PC-9 (cell line): ENCODE results near the gene UBL4A. TPM values are rescaled to one million over a fixed set of nuclear protein-coding genes. Genes with fewer than 3 reads are reported as not detected.

Source experiments
- BruUV-seq: library from RNA; stranded (reverse); fragments of 400-500 nt; replicated peaks from 2 replicates; lab custom pipeline; 2021; lab: Mats Ljungman, UMichigan
- CTCF ChIA-PET: fragments of 300-600 bp; sonication (Branson Sonifier 250); formaldehyde crosslinking; loops from one replicate; lab custom pipeline; 2022; ENCODE audit warnings: antibody characterized with exemption; lab: Charles Lee
- POLR2A ChIA-PET: fragments of 300-600 bp; sonication (Branson Sonifier 250); formaldehyde crosslinking; loops from one replicate; lab custom pipeline; 2022; ENCODE audit warnings: antibody characterized with exemption; ENCODE audit not compliant: unreplicated experiment; lab: Charles Lee
- DNase-seq, 2 experiments: peaks; one replicate each; pipeline versions ENCODE4 v3.0.0 to v3.0.0-alpha.2; 2015 to 2022; ENCODE audit warnings: mixed read lengths in 1 of 2
- H2AFZ ChIP-seq: fragments of 200-600 bp; sonication (generic); 2 replicates; pipeline ENCODE4 v1.8.1; 2017; ENCODE audit warnings: antibody characterized with exemption
- H3F3A ChIP-seq: fragments of 200-600 bp; sonication (generic); 2 replicates; pipeline ENCODE4 v1.8.1; 2017; ENCODE audit warnings: antibody characterized with exemption, mild to moderate bottlenecking, low read depth; ENCODE audit not compliant: insufficient read depth
- H3K27ac ChIP-seq: fragments of 200-600 bp; sonication (generic); 2 replicates; pipeline ENCODE4 v1.6.1; 2016; ENCODE audit warnings: mixed run types
- H3K27me3 ChIP-seq: fragments of 200-600 bp; sonication (generic); 2 replicates; pipeline ENCODE4 v1.6.1; 2016; ENCODE audit warnings: low read depth, mixed run types; ENCODE audit not compliant: insufficient read depth
- H3K36me3 ChIP-seq: fragments of 200-600 bp; sonication (generic); 2 replicates; pipeline ENCODE4 v1.6.1; 2016; ENCODE audit warnings: low read depth, mixed run types
- H3K4me1 ChIP-seq: fragments of 200-600 bp; sonication (generic); replicated peaks from 2 replicates; pipeline ENCODE4 v1.6.1; 2016; ENCODE audit warnings: mixed run types; ENCODE audit not compliant: insufficient read depth
- H3K4me2 ChIP-seq: fragments of 200-600 bp; sonication (generic); 2 replicates; pipeline ENCODE4 v1.6.1; 2017; ENCODE audit warnings: mixed run types
- H3K4me3 ChIP-seq: fragments of 200-600 bp; sonication (generic); 2 replicates; pipeline ENCODE4 v1.6.1; 2016; ENCODE audit warnings: mixed run types
- H3K79me2 ChIP-seq: fragments of 200-600 bp; sonication (generic); 2 replicates; pipeline ENCODE4 v1.6.1; 2017; ENCODE audit warnings: low read depth, mixed run types
- H3K9me2 ChIP-seq: fragments of 200-600 bp; sonication (generic); 2 replicates; pipeline ENCODE4 v1.8.1; 2017; ENCODE audit warnings: mild to moderate bottlenecking; ENCODE audit not compliant: insufficient read depth
- H3K9me3 ChIP-seq: fragments of 200-600 bp; sonication (generic); 2 replicates; pipeline ENCODE4 v1.8.1; 2016; ENCODE audit warnings: low read depth; ENCODE audit not compliant: insufficient read depth
- H4K20me1 ChIP-seq: fragments of 200-600 bp; sonication (generic); 2 replicates; pipeline ENCODE4 v1.8.1; 2017; ENCODE audit not compliant: insufficient read depth
- EZH2 ChIP-seq: fragments of 200-600 bp; sonication (generic); IDR thresholded peaks from 2 replicates; pipeline ENCODE4 v1.8.0; 2017; ENCODE audit warnings: antibody characterized with exemption, low read depth
- intact Hi-C: fragments of 100-400 bp; cut with micrococcal nuclease; formaldehyde crosslinking; loops from one replicate; pipeline ENCODE4 v1.10.0; 2022; ENCODE audit not compliant: unreplicated experiment
- total RNA-seq: library from RNA; stranded (reverse); gene quantifications from 2 replicates; pipeline ENCODE4 v1.2.3, GENCODE V29; 2021
- TF ChIP-seq, protein P1 (sequence below): fragments of 200-600 bp; sonication (generic); conservative IDR thresholded peaks from 2 replicates; pipeline ENCODE4 v1.6.1; 2017; ENCODE audit warnings: mixed run types, antibody characterized with exemption, mild to moderate bottlenecking, moderate library complexity

Gene UBL4A
- total RNA-seq, 1 experiment from 2014 or later = 80.7 TPM

DNA sequence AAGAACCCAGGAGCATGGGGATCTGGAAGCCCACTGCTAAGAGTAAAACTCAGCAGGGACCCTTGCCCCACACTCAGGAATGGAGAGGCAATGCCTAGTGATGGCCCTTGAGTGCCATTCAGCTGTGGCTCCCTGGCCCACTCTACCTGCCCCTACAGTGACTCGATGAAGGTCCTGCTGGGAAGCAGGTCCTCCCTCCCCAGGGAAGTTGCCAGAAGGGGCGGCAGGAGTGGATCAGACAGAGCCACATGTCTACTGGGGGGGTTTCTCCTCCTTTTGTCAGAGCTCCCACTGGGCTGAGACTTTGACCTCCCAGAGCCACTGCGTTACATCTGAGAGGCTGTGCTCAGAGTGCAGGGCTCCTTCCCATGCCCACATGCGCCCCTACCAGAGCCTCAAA is 2.8 kb upstream of the UBL4A start:
- no peak for TF ChIP-seq EZH2
- TF ChIP-seq, protein P1, sequence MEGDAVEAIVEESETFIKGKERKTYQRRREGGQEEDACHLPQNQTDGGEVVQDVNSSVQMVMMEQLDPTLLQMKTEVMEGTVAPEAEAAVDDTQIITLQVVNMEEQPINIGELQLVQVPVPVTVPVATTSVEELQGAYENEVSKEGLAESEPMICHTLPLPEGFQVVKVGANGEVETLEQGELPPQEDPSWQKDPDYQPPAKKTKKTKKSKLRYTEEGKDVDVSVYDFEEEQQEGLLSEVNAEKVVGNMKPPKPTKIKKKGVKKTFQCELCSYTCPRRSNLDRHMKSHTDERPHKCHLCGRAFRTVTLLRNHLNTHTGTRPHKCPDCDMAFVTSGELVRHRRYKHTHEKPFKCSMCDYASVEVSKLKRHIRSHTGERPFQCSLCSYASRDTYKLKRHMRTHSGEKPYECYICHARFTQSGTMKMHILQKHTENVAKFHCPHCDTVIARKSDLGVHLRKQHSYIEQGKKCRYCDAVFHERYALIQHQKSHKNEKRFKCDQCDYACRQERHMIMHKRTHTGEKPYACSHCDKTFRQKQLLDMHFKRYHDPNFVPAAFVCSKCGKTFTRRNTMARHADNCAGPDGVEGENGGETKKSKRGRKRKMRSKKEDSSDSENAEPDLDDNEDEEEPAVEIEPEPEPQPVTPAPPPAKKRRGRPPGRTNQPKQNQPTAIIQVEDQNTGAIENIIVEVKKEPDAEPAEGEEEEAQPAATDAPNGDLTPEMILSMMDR = no peak
- no peak for DNase-seq
- BruUV-seq = no TSS peak
- Histone ChIP-seq H3K4me3 (peak overlapping the region; percentile 65; the same call in 1 of the 2 replicates), H3K27ac (no peak overlapping the region), H3K36me3 (no peaks in the 10 kb centered on the region), H4K20me1 (no peaks in the 10 kb centered on the region), H3K27me3 (no peaks in the 10 kb centered on the region), H3K4me2 (peak overlapping the region; percentile 91), H3K79me2 (peaks cover 14% of the 10 kb centered on the region), H3K4me1 (peaks cover 27% of the 10 kb centered on the region), H3K9me2 (no peaks in the 10 kb centered on the region), H3F3A (peaks cover 9% of the 10 kb centered on the region; the same call in 1 of the 2 replicates), H2AFZ (no peak overlapping the region), H3K9me3 (no peaks in the 10 kb centered on the region)
- intact Hi-C loops = loop anchor here (5.0 kb wide), 1 partner anchor 92 kb away; the partner anchor contains the start of gene RPL10
- ChIA-PET CTCF (no interaction called here), POLR2A (interaction anchor here (0.6 to 1.9 kb wide), 3 partner anchors 53 to 118 kb away, joined by 4 to 14 read pairs (median 9); no protein-coding TSS in a partner anchor)

DNA sequence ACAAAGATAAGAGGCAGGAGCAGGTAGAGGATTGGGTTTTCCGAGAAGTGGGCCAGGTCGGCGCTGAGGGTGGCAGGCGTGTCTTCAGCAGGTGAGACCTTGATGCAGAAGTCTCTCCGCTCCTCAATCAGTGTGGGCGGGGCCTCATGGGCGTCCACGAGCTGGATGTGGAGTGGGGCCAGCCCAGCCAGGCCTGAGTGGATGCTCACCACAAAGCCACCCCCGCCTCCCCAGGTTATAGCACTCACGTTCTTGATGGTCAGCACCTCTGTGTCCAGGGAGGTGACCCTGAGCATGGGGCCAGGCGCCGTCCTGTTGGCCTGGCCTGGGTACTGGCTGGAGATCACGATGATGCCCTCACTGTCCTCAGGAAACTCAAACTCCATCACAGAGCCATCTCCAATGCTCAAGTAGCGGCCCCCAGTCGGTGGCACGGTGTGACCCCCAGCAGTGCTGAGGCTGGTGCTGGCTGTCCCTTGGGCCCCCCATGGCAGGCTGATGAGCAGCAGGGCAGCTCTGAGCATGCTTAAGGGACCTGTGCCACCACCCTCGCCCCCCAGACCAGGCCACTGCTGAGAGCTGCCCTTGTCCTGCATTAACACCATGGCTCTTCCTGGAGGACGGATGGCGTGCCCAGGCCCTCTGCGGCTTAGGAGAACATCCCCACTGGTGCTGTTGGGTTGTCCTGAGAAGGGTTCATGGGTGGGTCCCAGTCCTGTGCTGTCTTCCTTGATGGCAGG is 2.1 kb upstream of the UBL4A start:
- DNase-seq = no peak
- Histone ChIP-seq H3K79me2 (peaks cover 14% of the 10 kb centered on the region), H3K36me3 (no peaks in the 10 kb centered on the region), H4K20me1 (no peaks in the 10 kb centered on the region), H3K4me2 (0 out of 2 replicates have a peak overlapping the region, but pooled peaks have one; percentile 91), H3K27me3 (no peaks in the 10 kb centered on the region), H3K9me2 (no peaks in the 10 kb centered on the region), H2AFZ (no peak overlapping the region), H3F3A (peaks cover 9% of the 10 kb centered on the region; the same call in 1 of the 2 replicates), H3K4me3 (no peak overlapping the region), H3K27ac (no peak overlapping the region), H3K4me1 (peaks cover 30% of the 10 kb centered on the region), H3K9me3 (no peaks in the 10 kb centered on the region)
- CTCF ChIA-PET = no interaction called here
- intact Hi-C loops = loop anchor here (5.0 kb wide), 1 partner anchor 91 kb away; the partner anchor contains the start of gene RPL10
- TF ChIP-seq, protein P1 = no peak
- no peak for TF ChIP-seq EZH2
- BruUV-seq = no TSS peak
- POLR2A ChIA-PET = no interaction called here

GRCh38 chrX:154487518-154488290 is 1.3 kb upstream of the UBL4A start:
- peaks cover 9% of the 10 kb centered on the region; the same call in 1 of the 2 replicates for H3F3A ChIP-seq
- no peak for DNase-seq
- no peaks in the 10 kb centered on the region for H3K9me3 ChIP-seq
- intact Hi-C loops = loop anchor here (5.0 kb wide), 1 partner anchor 90 kb away; the partner anchor contains the start of gene RPL10
- no peaks in the 10 kb centered on the region for H4K20me1 ChIP-seq
- peak overlapping the region; percentile 57; the same call in 1 of the 2 replicates for H3K4me2 ChIP-seq
- no peak overlapping the region for H2AFZ ChIP-seq
- peaks cover 30% of the 10 kb centered on the region for H3K4me1 ChIP-seq
- no peaks in the 10 kb centered on the region for H3K9me2 ChIP-seq
- ChIA-PET CTCF (no interaction called here), POLR2A (interaction anchor here (1.0 kb wide), 1 partner anchor 117 kb away, joined by 12 read pairs; no protein-coding TSS in a partner anchor)
- BruUV-seq = no TSS peak
- TF ChIP-seq EZH2 = no peak
- TF ChIP-seq, protein P1 = no peak
- peaks cover 14% of the 10 kb centered on the region for H3K79me2 ChIP-seq
- no peak overlapping the region for H3K4me3 ChIP-seq
- H3K27me3 ChIP-seq = no peaks in the 10 kb centered on the region
- no peak overlapping the region for H3K27ac ChIP-seq
- H3K36me3 ChIP-seq = no peaks in the 10 kb centered on the region
